SU-DHL-6 (cell line): ENCODE measurements around the gene HNRNPUL1.

Experiments
- H2AFZ ChIP-seq: fragments of 200-600 bp; sonication (generic); 2 replicates; pipeline ENCODE4 v1.6.1; 2014; ENCODE audit warnings: low read depth, mild to moderate bottlenecking, moderate library complexity, mixed read lengths, antibody characterized with exemption, low read length; ENCODE audit not compliant: severe bottlenecking
- H3F3A ChIP-seq: fragments of 200-600 bp; shearing (Covaris generic); 2 replicates; pipeline ENCODE4 v1.6.0; 2016; ENCODE audit warnings: antibody characterized with exemption, mild to moderate bottlenecking; ENCODE audit not compliant: insufficient read depth
- H3K27ac ChIP-seq: fragments of 200-600 bp; sonication (generic); 2 replicates; pipeline ENCODE4 v1.5.1; 2016; ENCODE audit warnings: low read depth, mild to moderate bottlenecking, low read length, moderate library complexity, mixed read lengths
- H3K27me3 ChIP-seq: fragments of 200-600 bp; sonication (generic), shearing (Covaris generic); 2 replicates; pipeline ENCODE4 v1.6.0; 2014; ENCODE audit warnings: mild to moderate bottlenecking, low read length
- H3K36me3 ChIP-seq: fragments of 200-600 bp; sonication (generic); 2 replicates; pipeline ENCODE4 v1.6.1; 2014; ENCODE audit warnings: mild to moderate bottlenecking, low read length, mixed read lengths
- H3K4me2 ChIP-seq: fragments of 300-600, 200-600 bp; shearing (Covaris generic), sonication (generic); 2 replicates; pipeline ENCODE4 v1.6.0; 2014; ENCODE audit warnings: low read length, low read depth, mild to moderate bottlenecking; ENCODE audit not compliant: poor library complexity, severe bottlenecking
- H3K4me3 ChIP-seq: fragments of 200-600 bp; sonication (generic); 2 replicates; pipeline ENCODE4 v1.5.1; 2014; ENCODE audit warnings: antibody characterized with exemption, low read length, mild to moderate bottlenecking, mixed read lengths; ENCODE audit not compliant: insufficient read depth, poor library complexity, severe bottlenecking
- H3K79me2 ChIP-seq: fragments of 200-600 bp; sonication (generic); 2 replicates; pipeline ENCODE4 v1.6.1; 2014; ENCODE audit warnings: mild to moderate bottlenecking, low read length, moderate library complexity; ENCODE audit not compliant: insufficient read depth
- H3K9ac ChIP-seq: fragments of 200-600 bp; sonication (generic); 2 replicates; pipeline ENCODE4 v1.7.0; 2014; ENCODE audit warnings: mild to moderate bottlenecking, low read length
- H3K9me2 ChIP-seq: fragments of 200-600 bp; sonication (generic); replicated peaks from 2 replicates; pipeline ENCODE4 v1.6.1; 2014; ENCODE audit warnings: low read length; ENCODE audit not compliant: insufficient read depth
- H3K9me3 ChIP-seq: fragments of 200-600 bp; sonication (generic); 2 replicates; pipeline ENCODE4 v1.6.1; 2014; ENCODE audit warnings: low read length, mixed read lengths; ENCODE audit not compliant: insufficient read depth
- H4K20me1 ChIP-seq: fragments of 200-600 bp; sonication (generic); 2 replicates; pipeline ENCODE4 v1.6.1; 2014; ENCODE audit warnings: low read depth, mild to moderate bottlenecking, antibody characterized with exemption, low read length, moderate library complexity, mixed read lengths
- CTCF ChIP-seq: fragments of 200-600 bp; sonication (generic); IDR thresholded peaks from one replicate; pipeline ENCODE4 v1.5.1; 2017; ENCODE audit warnings: antibody characterized with exemption, mild to moderate bottlenecking, low read length, moderate library complexity; ENCODE audit not compliant: insufficient read depth, poor library complexity, severe bottlenecking
- EZH2phosphoT487 ChIP-seq: fragments of 200-600 bp; sonication (generic), shearing (Covaris generic); conservative IDR thresholded peaks from 2 replicates; pipeline ENCODE4 v1.6.1; 2018; ENCODE audit warnings: mild to moderate bottlenecking, antibody characterized with exemption, low read length, moderate library complexity, mixed read lengths

Gene HNRNPUL1

GRCh38 chr19:41355802-41356201 lies 91.6 kb downstream of the HNRNPUL1 start:
- Histone ChIP-seq H3K9ac (no peak overlapping the region), H2AFZ (no peak overlapping the region), H3K9me2 (no peaks in the 10 kb centered on the region), H3K79me2 (peaks cover 25% of the 10 kb centered on the region), H3K4me3 (no peak overlapping the region), H3K4me2 (no peak overlapping the region), H3K27ac (no peak overlapping the region), H4K20me1 (peaks cover under 1% of the 10 kb centered on the region; the same call in 1 of the 2 replicates), H3F3A (peaks cover 4% of the 10 kb centered on the region; the same call in 1 of the 2 replicates), H3K9me3 (no peaks in the 10 kb centered on the region), H3K36me3 (no peaks in the 10 kb centered on the region), H3K27me3 (no peaks in the 10 kb centered on the region)
- TF ChIP-seq EZH2phosphoT487 (no peak), CTCF (no peak)

- H3K9ac ChIP-seq: no peak overlapping the region
- no peak overlapping the region for H2AFZ ChIP-seq
- no peak for TF ChIP-seq CTCF
- TF ChIP-seq EZH2phosphoT487: no peak
- no peaks in the 10 kb centered on the region for H3K27me3 ChIP-seq
- no peaks in the 10 kb centered on the region for H4K20me1 ChIP-seq
- no peak overlapping the region for H3K27ac ChIP-seq
- peaks cover 11% of the 10 kb centered on the region for H3K79me2 ChIP-seq
- H3K36me3 ChIP-seq: no peaks in the 10 kb centered on the region
- no peak overlapping the region for H3K4me3 ChIP-seq
- H3K4me2 ChIP-seq: no peak overlapping the region
- H3K9me2 ChIP-seq: no peaks in the 10 kb centered on the region
- 0 out of 2 replicates have a peak, but pooled peaks cover 4% of the 10 kb centered on the region for H3F3A ChIP-seq
- H3K9me3 ChIP-seq: no peaks in the 10 kb centered on the region
Measured at GRCh38 chr19:41356984-41357739, 93.0 kb downstream of the HNRNPUL1 start.
